T-cell (primary cell): Measurements from ENCODE around the gene ERC2. TPM values are rescaled to one million over a fixed set of nuclear protein-coding genes. Genes with fewer than 3 reads are reported as not detected.

Experiments
- ATAC-seq, 4 experiments: fragments of 200-7000 bp in 3 of 4; fragments of 150-1000 bp in 1 of 4; cut with Tn5 transposase; replicated peaks in 1 of 4; 1 replicate in 3 of 4; 2 replicates in 1 of 4; pipeline ENCODE4 v1.10.0; 2021; ENCODE audit warnings: moderate library complexity in 3 of 4, mild to moderate bottlenecking in 2 of 4, moderate number of reproducible peaks in 1 of 4
- CTCF ChIA-PET, 2 donors: fragments of 300-600 bp; sonication (Branson Sonifier 250); formaldehyde crosslinking; loops; one replicate each; lab custom pipeline; 2022; ENCODE audit warnings: antibody characterized with exemption in 2 of 2; lab: Charles Lee
- POLR2A ChIA-PET, 2 donors: fragments of 300-600 bp; sonication (Branson Sonifier 250); formaldehyde crosslinking; loops; one replicate each; lab custom pipeline; 2022; ENCODE audit warnings: antibody characterized with exemption in 2 of 2; lab: Charles Lee
- DNase-seq, 35 experiments: peaks; one replicate each; pipeline versions ENCODE4 v3.0.0 to v3.0.0-alpha.2; 2013 to 2023
- H3K27ac ChIP-seq: one replicate; pipeline ENCODE4 v1.5.1; 2013; ENCODE audit warnings: low read length
- H3K27me3 ChIP-seq, 2 experiments: replicated peaks in 1 of 2; 1 replicate in 1 of 2; 2 replicates in 1 of 2; pipeline versions ENCODE4 v1.6.1 to v1.7.0; 2013; ENCODE audit warnings: low read length in 1 of 2, mixed read lengths in 1 of 2; ENCODE audit not compliant: control insufficient read depth in 2 of 2, insufficient read depth in 2 of 2; ENCODE audit errors: extremely low read depth in 1 of 2
- H3K36me3 ChIP-seq, 2 donors: 1 replicate in 1 of 2; 2 replicates in 1 of 2; pipeline versions ENCODE4 v1.6.1 to v1.7.0; 2013; ENCODE audit warnings: low read length in 1 of 2; ENCODE audit not compliant: control insufficient read depth in 2 of 2, insufficient read depth in 1 of 2; ENCODE audit errors: extremely low read depth in 1 of 2
- H3K4me1 ChIP-seq, 2 experiments: 1 replicate in 1 of 2; 2 replicates in 1 of 2; pipeline versions ENCODE4 v1.6.1 to v1.7.0; 2013; ENCODE audit warnings: low read length in 2 of 2, mixed read lengths in 1 of 2; ENCODE audit not compliant: insufficient read depth in 2 of 2, control insufficient read depth in 1 of 2; ENCODE audit errors: extremely low read depth in 1 of 2
- H3K4me3 ChIP-seq, 2 donors: 1 replicate in 1 of 2; 2 replicates in 1 of 2; pipeline versions ENCODE4 v1.5.1 to v1.7.0; 2013; ENCODE audit warnings: mild to moderate bottlenecking in 2 of 2, low read length in 1 of 2, moderate library complexity in 1 of 2; ENCODE audit not compliant: control insufficient read depth in 1 of 2; ENCODE audit errors: extremely low read depth in 1 of 2
- H3K9me3 ChIP-seq: 2 replicates; pipeline ENCODE4 v1.7.0; 2013
- H3K27ac Mint-ChIP-seq, 2 donors: one replicate each; pipeline ENCODE4 v1.8.0; 2020 to 2021; ENCODE audit warnings: mild to moderate bottlenecking in 2 of 2, mixed read lengths in 2 of 2
- H3K27me3 Mint-ChIP-seq, 2 donors: one replicate each; pipeline ENCODE4 v1.8.0; 2021 to 2022; ENCODE audit warnings: mixed read lengths in 2 of 2
- H3K36me3 Mint-ChIP-seq: one replicate; pipeline ENCODE4 v1.8.0; 2021; ENCODE audit warnings: mixed read lengths
- H3K4me1 Mint-ChIP-seq, 3 donors: one replicate each; pipeline ENCODE4 v1.8.0; 2020 to 2022; ENCODE audit warnings: mixed read lengths in 3 of 3, mild to moderate bottlenecking in 1 of 3
- H3K4me3 Mint-ChIP-seq, 3 donors: one replicate each; pipeline ENCODE4 v1.8.0; 2020 to 2022; ENCODE audit warnings: mild to moderate bottlenecking in 3 of 3, mixed read lengths in 3 of 3, moderate library complexity in 3 of 3
- H3K9me3 Mint-ChIP-seq, 3 donors: one replicate each; pipeline ENCODE4 v1.8.0; 2020 to 2022; ENCODE audit warnings: mixed read lengths in 3 of 3
- WGBS: methylation state at CpG from one replicate; pipeline ENCODE4 v1.1.5; 2013; ENCODE audit warnings: missing lambda C conversion rate; ENCODE audit not compliant: insufficient coverage; 5-methylcytosine and 5-hydroxymethylcytosine counted together
- total RNA-seq, 35 experiments: library from RNA in 6 of 35; stranded (reverse) in 6 of 35; fragments of 120-200 nt in 1 of 35; gene quantifications; one replicate each; pipeline versions ENCODE4 v1.2.1 to v1.2.4 and lab custom pipeline; 2013 to 2026

Gene ERC2
- total RNA-seq, 5 donors from 2014 or later (not counting 1 experiment from before 2014, with no cell fraction given), result not detected

- Mint-ChIP-seq H3K4me3 (no peak overlapping the region), H3K27ac (no peak overlapping the region), H3K9me3 (no peaks in the 10 kb centered on the region), H3K36me3 (no peaks in the 10 kb centered on the region), H3K27me3 (peaks cover 9 to 18% of the 10 kb centered on the region in 2 donors), H3K4me1 (no peaks in the 10 kb centered on the region)
- H3K27me3 ChIP-seq, result peaks cover 0 to 2% of the 10 kb centered on the region in 2 experiments
- H3K4me1 ChIP-seq, result no peaks in the 10 kb centered on the region
- ChIA-PET POLR2A (no interaction called here), CTCF (no interaction called here)
- no CpG with 5 or more reads among the region's 3 CpGs for WGBS
- H3K9me3 ChIP-seq, result no peaks in the 10 kb centered on the region
- no peak for ATAC-seq
- no peak overlapping the region for H3K27ac ChIP-seq
- H3K36me3 ChIP-seq, result no peaks in the 10 kb centered on the region
- DNase-seq, result no peak
- H3K4me3 ChIP-seq, result no peak overlapping the region
Observed at GRCh38 chr3:56369914-56370313, 98.4 kb downstream of the ERC2 start.

GRCh38 chr3:56368846-56369245 is 99.4 kb downstream of the ERC2 start:
- Mint-ChIP-seq H3K27ac (no peak overlapping the region), H3K36me3 (no peaks in the 10 kb centered on the region), H3K4me1 (no peaks in the 10 kb centered on the region), H3K9me3 (no peaks in the 10 kb centered on the region), H3K4me3 (no peak overlapping the region), H3K27me3 (peaks cover 9 to 18% of the 10 kb centered on the region in 2 donors)
- ChIA-PET POLR2A (no interaction called here), CTCF (no interaction called here)
- no peak overlapping the region for H3K27ac ChIP-seq
- H3K9me3 ChIP-seq, result no peaks in the 10 kb centered on the region
- no peaks in the 10 kb centered on the region for H3K36me3 ChIP-seq
- 60% methylated on average over 2 of the region's 4 CpGs for WGBS
- H3K4me3 ChIP-seq, result no peak overlapping the region
- H3K4me1 ChIP-seq, result no peaks in the 10 kb centered on the region
- peaks cover 0 to 2% of the 10 kb centered on the region in 2 experiments for H3K27me3 ChIP-seq
- ATAC-seq (no peak), DNase-seq (no peak)

GRCh38 chr3:56366641-56367162 is 101.6 kb downstream of the ERC2 start:
- H3K9me3 ChIP-seq, result no peaks in the 10 kb centered on the region
- no peak overlapping the region for H3K27ac ChIP-seq
- Mint-ChIP-seq H3K9me3 (no peaks in the 10 kb centered on the region), H3K4me3 (no peak overlapping the region), H3K4me1 (no peaks in the 10 kb centered on the region), H3K27me3 (peaks cover 13 to 22% of the 10 kb centered on the region in 2 donors), H3K36me3 (no peaks in the 10 kb centered on the region), H3K27ac (no peak overlapping the region)
- H3K4me1 ChIP-seq, result no peaks in the 10 kb centered on the region
- no peaks in the 10 kb centered on the region for H3K36me3 ChIP-seq
- ATAC-seq (no peak), DNase-seq (no peak)
- POLR2A ChIA-PET, result no interaction called here
- CTCF ChIA-PET, result no interaction called here
- H3K27me3 ChIP-seq, result no peaks in the 10 kb centered on the region
- WGBS, result 62% methylated on average over 4 of the region's 4 CpGs
- H3K4me3 ChIP-seq, result no peak overlapping the region

- no peaks in the 10 kb centered on the region for H3K36me3 ChIP-seq
- H3K9me3 ChIP-seq, result no peaks in the 10 kb centered on the region
- Mint-ChIP-seq H3K4me1 (no peaks in the 10 kb centered on the region), H3K27me3 (peaks cover 13 to 22% of the 10 kb centered on the region in 2 donors), H3K27ac (no peak overlapping the region), H3K4me3 (no peak overlapping the region), H3K9me3 (no peaks in the 10 kb centered on the region), H3K36me3 (no peaks in the 10 kb centered on the region)
- DNase-seq, result no peak
- no peak overlapping the region for H3K27ac ChIP-seq
- no peak overlapping the region for H3K4me3 ChIP-seq
- H3K27me3 ChIP-seq, result no peaks in the 10 kb centered on the region
- CTCF ChIA-PET, result no interaction called here
- 74% methylated on average over 2 of the region's 4 CpGs for WGBS
- no peaks in the 10 kb centered on the region for H3K4me1 ChIP-seq
- POLR2A ChIA-PET, result no interaction called here
- no peak for ATAC-seq
Observed at GRCh38 chr3:56365905-56366640, 102.2 kb downstream of the ERC2 start.

- no peak overlapping the region for H3K27ac ChIP-seq
- Mint-ChIP-seq H3K4me1 (no peaks in the 10 kb centered on the region), H3K36me3 (no peaks in the 10 kb centered on the region), H3K27me3 (peaks cover 11 to 25% of the 10 kb centered on the region in 2 donors), H3K9me3 (no peaks in the 10 kb centered on the region), H3K4me3 (no peak overlapping the region), H3K27ac (no peak overlapping the region)
- H3K27me3 ChIP-seq, result no peaks in the 10 kb centered on the region
- no peak overlapping the region for H3K4me3 ChIP-seq
- no peak for DNase-seq
- H3K9me3 ChIP-seq, result no peaks in the 10 kb centered on the region
- no peak for ATAC-seq
- no CpG with 5 or more reads among the region's 3 CpGs for WGBS
- POLR2A ChIA-PET, result no interaction called here
- H3K4me1 ChIP-seq, result no peaks in the 10 kb centered on the region
- H3K36me3 ChIP-seq, result no peaks in the 10 kb centered on the region
- CTCF ChIA-PET, result no interaction called here
Observed at GRCh38 chr3:56364665-56365064, 103.6 kb downstream of the ERC2 start.

GRCh38 chr3:56363720-56364119 is 104.5 kb downstream of the ERC2 start:
- Mint-ChIP-seq H3K9me3 (no peaks in the 10 kb centered on the region), H3K4me3 (no peak overlapping the region), H3K27ac (no peak overlapping the region), H3K27me3 (peaks cover 11 to 21% of the 10 kb centered on the region in 2 donors), H3K36me3 (no peaks in the 10 kb centered on the region), H3K4me1 (no peaks in the 10 kb centered on the region)
- ATAC-seq, result no peak
- WGBS, result no CpG with 5 or more reads among the region's 1 CpG
- Histone ChIP-seq H3K27me3 (no peaks in the 10 kb centered on the region), H3K36me3 (no peaks in the 10 kb centered on the region), H3K27ac (no peak overlapping the region), H3K4me3 (no peak overlapping the region), H3K9me3 (no peaks in the 10 kb centered on the region), H3K4me1 (no peaks in the 10 kb centered on the region)
- POLR2A ChIA-PET, result no interaction called here
- DNase-seq, result no peak
- CTCF ChIA-PET, result no interaction called here
